Measurements from ENCODE around the gene BROX.
"Not testable (repeated sequence)": the region's sequence is repeated elsewhere in the genome, so short reads cannot be mapped to it uniquely, and the experiment has no call there.

Gene BROX

DNA sequence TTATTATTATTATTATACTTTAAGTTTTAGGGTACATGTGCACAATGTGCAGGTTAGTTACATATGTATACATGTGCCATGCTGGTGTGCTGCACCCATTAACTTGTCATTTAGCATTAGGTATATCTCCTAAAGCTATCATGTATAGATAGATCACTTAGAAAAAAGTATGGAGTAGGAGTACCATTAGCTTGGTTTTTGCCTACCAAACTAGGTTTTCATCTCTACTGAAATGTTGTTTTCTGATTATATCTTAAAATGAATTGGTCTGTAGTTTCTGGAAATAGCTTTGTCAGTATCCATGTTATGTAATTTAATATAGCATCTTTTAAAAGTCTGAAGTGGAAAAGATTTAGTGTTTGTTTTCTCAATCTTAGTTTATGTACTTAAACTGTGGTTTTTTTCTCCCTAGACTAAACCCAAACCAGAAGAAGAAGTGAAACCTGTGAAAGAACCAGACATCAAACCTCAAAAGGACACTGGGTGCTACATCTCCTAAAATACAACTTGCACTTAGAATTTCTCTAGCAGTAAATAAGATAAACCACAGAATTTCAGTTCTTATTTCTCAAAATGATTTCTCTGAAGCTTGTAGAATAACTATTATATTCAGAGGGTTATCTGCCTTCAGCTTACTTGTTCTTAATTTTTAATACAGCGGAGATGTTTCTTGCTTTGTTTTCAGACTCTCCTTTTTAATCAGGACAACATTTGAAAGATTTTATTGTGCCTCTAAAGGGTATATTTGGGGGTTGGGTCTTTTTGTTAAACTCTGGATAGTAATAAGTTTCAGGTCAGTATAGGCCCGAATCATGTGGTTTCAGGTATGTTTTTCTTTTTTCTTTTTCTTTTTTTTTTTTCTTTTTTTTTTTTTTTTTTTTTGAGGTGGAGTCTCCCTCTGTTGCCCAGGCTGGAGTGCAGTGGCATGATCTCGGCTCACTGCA lies 20.1 kb downstream of the BROX start:
- DNase-seq, result no peak

DNA sequence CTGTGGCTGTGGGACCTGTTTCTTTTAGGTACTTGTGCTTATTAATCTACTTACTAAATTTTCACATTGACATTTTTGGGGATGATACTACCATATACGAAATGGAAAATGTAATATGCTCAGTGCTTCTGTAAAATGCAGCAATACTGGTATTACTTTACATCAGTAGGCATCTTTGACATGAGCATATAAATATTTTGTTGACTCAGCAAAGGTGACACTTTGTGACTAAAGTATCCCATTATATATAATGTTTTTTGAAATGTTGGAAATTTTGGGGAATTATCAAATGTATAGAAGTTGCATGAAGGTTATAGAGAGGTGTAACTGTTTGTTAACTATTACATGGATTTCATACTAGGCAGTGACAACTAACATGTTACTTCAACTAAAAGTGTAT lies 22.4 kb downstream of the BROX start:
- no peak for DNase-seq

DNA sequence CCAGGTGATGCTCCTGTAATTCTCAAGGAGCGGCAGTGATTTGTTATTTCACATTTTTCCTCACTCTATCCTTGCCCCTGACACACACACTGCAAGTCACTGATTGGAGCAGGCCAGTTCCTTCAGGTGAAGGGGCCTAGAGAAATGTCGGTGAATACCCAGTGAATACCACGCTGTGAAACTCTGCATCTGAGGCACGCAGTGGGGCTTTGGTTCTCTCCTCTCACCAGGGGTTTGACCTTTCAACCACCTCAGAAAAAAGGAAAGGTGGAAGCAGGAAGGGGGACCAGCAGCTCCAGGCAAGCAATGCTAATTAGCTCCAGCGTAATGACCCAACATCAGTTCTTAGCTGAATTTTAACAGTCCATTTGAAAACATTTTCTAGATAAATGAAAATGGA lies 24.1 kb downstream of the BROX start:
- DNase-seq, result no peak

DNA sequence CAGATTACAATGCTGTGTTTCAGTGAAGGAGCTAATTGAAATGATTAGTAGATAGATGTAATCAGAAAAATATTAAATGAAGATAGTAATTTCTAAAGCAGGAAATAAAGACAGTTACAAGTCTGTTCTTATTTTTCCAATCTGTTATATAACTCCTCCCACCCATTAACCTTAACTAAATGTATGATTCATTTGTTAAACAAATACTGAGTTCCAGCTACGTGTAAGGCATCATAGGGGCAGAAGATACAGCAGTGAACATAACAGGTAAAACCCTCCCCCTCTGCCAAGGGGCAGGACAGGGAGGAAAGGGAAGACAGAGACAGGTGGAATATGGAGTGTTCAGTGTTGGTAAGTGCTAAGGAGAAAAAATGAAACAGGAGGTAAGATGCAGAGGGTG lies 24.6 kb downstream of the BROX start, which contains the start of gene FAM177B:
TSS of gene FAM177B (plus strand) at position 231 of the 400 bp plus-strand sequence. CDS start 9,344 bp downstream, outside the sequence.
- DNase-seq, result no peak

DNA sequence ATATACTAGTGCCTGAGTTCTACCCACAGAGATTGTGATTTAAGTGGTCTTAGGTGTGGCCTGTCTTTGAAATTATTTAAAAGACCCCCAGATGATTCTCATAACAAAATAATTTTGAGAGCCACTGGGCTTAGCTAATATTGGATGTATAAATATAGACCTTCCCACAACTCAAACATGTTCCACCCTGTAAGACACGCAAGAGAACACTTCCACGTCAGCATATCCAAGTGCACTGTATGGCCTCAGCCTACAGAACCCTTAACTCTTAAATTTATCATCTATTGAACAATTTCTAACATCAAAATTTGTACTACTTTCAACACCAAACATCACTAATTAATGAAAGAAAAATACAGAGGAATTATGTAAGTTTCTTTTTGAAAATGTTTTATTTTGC lies 27.1 kb downstream of the BROX start:
- no peak for DNase-seq

DNA sequence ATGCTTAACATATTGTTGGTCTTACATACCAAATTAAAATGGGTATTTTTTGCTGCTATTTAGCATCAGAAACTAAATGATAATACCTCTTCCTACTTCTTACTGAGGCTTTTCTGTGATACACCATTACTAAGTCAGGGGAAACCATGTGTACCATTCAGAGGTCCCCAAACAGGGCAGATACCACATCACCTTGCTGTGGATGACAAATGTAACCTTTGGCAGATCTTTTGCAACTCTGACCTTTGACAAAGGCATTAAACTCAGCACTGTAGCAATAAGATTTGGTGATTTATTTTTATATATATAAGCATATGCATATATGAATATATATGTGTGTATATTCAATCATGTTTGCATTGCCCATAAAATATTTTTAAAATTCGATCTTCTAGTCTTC lies 27.6 kb downstream of the BROX start:
- no peak for DNase-seq

DNA sequence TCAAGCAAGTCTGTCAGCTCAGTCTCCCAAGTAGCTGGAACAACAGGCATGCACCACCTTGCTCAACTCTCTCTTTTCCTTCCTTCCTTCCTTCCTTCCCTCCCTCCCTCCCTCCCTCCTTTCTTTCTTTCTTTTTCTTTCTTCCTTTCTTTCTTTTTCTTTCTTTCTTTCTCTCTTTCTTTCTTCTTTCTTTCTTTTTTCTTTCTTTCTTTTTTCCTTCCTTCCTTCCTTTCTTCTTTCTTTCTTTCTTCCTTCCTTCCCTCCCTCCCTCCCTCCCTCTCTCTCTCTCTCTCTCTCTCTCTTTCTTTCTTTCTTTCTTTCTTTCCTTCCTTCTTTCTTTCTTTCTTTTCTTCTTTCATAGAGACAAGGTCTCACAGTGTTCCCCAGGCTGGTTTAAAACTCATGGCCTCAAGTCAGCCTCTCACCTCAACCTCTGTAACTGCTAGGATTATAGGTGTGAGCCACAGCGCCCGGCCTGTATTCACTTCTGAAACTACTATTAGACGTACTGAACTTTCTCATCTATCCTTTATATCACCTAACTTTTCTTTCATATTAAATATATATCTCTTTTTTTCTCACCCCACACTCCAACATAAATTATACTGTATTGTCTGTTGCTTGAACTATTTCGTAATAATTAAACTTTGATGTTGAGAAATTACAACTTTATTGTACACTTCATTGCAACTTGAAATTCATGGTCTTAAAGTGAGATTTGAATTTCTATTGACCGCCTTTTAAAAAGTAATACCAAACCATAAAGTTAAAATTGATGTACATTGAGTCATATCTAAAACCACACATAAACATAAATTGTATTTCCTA lies 29.5 kb downstream of the BROX start:
- not testable (repeated sequence) for DNase-seq

DNA sequence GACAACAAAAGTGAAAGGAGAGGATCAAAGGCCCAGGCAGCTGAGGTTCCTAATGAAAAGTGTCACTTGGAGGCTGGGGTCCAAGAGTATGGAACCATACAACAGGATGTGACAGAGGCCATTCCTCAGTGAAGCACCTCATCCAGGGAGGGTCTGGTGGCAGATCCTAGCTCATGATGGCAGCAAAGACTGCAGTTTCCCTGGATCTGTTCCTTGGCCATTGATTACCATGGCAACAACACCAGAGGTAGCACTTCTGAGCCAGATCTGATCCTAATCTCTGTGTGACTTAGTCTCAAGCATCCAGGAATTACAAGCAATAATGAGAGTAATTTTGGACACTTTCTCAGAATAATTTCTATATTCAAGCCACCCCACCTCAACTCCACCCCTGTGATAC lies 37.6 kb downstream of the BROX start:
- DNase-seq, result no peak

DNA sequence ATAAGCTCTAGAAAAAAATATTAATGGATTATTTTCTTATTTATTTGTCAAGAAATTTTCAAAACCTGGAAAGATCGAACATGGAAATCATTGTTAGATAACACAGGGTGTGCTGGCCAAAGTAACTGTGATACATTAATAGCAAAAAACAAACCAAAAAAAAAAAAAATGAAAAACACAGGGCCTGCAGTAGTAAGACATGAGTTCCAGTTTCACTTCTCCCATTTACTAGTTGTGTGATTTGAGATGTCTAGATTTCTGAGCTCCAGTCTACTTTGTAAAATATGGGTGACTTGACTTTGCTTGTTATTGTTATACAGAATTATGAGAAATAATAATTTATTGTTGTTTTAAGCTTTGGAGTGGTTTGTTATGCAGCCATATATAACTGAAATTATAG lies 38.3 kb downstream of the BROX start:
- DNase-seq, result no peak

DNA sequence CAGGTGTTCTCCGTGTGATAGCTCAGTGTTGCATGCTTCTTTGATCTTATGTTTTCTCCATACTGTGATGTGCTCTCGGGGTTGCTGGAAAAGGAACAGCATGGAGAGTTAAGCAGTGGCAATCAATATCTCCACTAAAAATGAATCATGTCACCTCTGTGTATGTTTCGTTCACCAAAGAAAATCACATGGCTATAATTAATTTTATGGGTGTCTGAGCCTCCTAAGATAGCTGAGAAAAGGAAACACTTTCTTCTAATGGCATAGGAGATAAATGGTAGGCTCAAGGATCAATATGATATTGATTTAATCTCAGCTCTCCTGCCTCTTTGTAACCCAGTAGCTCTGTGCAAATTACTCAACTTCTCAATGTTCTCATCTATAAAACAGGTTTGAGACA lies 38.9 kb downstream of the BROX start:
- no peak for DNase-seq

DNA sequence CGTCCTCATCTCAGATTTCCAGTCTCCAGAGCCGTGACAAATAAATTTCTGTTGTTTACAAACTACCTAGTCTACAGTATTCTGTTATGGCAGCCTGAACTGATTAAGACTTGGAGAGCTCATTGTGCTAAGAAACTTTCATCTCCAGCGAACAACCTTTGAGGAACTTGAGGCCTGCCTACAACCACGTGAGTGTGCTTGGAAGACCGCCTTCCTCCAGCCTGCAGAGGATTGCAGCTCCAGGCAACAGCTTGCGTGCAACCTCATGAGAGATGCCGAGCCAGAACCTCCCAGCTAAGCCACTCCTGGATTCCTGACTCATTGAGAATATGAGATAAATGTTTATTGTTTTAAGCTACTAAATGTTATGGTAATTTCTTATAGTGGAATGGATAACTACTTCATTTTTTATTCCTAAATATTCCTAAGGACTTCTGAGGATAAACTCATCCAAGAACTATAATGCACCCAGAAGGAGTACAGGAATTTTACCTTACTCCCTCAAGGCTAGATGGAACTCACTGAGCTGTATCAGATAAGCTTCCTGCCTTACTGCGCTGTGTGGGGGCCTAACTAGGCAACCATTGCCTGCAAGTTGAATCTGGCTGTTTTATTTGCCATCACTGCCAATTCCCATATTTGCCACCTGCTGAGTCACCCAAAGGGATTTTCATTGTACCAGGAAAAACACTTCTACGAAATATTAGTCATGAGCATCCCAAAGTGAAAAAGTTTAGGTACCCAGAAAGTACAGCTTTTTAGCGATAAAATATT lies 42.2 kb downstream of the BROX start:
- DNase-seq, result no peak

DNA sequence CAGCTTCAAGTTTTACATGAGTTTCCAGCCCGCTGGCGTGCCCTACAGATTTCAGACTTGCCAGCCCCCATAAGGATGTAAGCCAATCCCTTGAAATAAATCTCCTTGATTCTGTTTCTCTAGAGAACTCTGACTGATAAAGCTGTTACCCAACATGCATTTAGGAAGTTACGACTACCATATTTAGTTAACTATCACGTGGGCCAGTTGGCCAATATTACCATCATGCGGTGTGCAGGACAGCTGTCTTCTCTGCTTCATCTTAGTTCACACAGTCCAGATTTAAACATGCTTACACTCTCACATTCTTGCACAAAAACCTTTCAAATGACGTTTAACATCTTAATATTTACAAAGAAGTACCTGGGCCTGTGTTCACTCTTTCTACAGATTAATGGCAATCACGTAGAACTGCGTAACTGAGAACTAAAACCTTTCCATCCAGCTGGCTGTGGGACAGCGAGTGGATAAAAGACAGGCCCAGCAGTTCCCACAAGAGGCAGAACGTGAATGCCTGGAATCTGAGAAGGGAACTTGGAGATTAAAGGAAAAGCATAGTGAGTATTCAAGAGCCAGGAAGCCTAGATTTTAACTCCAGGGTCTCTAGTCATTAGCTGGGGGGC lies 45.4 kb downstream of the BROX start:
- no peak for DNase-seq

DNA sequence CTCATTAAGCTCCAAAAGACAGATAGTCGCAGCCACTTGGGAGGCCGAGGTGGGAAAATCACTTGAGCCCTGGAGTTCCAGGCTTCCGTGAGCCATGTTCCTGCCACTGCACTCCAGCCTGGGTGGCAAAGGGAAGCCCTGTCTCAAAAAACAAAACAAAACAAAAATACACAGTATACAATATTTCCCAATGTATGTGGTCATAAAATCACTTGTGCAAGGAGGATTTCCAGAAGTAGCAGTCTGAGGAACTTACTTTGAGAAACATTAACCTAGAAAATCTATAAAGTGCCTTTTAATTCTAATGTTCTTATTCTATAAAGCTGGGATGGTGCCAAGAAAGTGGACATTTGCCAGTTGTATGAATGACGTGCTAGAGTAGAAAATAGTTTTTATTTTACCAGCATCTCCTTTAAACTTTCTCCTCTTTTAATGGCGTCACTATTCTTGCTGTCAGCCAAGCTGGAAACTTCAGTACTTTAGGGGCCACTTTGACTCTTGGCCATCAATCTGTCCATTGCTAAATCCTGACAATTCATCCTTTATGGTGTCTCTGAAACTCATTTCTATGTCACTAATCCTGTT lies 47.2 kb downstream of the BROX start:
- no peak for DNase-seq

DNA sequence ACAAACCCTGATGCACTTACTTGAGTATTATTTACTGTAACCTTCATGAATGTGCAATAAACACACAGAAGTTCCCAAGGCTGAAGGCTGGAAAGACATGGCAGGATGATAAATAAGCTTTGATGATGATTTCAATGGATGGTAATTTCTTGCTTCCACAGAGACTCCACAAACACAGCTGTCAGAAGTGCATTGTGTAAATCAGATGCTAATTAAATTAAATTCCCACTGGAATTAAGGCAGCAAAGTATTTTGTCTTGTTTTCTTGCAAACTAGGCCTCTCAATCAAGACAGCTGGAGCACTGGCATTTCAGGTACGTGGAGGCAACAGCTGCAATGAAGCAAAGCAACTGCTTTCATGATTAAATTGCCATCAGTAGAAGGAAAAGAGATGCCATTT lies 48.7 kb downstream of the BROX start:
- no peak for DNase-seq

DNA sequence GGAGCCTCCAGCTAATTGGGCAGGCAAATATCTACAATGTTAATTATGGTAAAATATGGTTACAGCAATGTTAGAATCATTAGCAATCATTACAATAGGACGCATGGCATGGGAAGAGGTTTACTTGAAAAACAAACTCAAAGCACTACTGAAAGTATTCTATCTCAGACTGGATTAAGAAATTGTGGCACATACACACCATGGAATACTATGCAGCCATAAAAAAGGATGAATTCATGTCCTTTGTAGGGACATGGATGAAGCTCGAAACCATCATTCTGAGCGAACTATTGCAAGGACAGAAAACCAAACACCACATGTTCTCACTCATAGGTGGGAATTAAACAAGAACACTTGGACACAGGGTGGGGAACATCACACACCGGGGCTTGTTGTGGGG lies 49.8 kb downstream of the BROX start:
- DNase-seq, result not testable (repeated sequence)

DNA sequence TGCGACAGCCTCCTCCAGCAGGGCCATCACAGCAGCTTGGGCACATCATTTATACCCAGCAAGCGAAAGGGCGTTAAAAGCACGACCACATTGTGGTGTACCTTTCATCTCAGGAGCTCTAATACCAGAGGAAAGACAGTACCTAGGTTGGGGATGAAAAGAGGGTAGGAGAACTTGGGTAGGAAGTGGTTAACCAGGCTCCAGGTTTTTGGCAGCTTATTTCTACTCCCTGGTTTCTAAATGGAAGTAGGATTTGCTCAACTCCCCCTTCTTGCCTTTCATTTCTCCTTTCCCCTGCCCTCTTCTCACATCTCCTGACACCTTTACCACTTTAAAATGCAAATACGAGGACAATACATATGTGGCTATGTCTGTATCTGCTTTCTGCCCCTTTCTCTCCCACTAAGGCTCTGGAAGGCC lies 54.8 kb downstream of the BROX start:
- DNase-seq, result no peak

DNA sequence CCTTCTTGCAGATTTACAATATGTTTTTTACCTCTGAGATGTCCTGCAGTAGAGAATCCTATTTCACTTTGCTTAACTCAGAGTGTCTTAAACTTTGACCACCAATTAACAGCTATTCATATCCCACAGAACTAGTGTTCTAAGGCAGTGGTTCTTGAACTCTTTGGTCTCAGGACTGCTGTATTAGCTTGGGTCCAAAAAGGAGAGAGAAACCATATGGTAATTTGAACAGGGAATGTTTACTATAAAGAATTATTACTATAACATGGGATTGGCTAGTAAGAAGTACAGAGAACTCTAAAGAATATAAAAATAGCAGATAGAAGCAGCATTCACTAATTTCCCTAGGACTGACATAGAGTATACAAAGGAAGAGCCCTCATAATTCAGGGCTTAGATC lies 56.2 kb downstream of the BROX start:
- no peak for DNase-seq

DNA sequence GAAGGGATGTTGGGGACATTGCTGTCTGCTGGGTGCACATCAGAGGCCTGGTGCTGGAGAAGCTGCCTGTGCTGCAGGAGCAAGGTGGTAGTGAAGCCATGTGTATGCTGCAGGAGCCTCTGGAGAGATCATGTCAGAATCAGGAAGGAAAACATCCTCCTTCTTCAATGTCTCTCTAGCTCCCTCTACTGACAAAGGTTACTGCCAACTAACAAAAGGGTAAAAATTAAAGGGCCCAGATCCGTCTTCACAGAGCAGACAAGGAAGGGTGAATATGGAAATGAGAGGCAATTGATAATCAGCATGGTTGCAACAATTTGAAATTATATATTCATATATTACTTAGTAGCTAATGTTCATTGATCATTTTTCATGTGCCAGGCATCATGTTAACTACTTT lies 56.8 kb downstream of the BROX start:
- DNase-seq, result no peak

DNA sequence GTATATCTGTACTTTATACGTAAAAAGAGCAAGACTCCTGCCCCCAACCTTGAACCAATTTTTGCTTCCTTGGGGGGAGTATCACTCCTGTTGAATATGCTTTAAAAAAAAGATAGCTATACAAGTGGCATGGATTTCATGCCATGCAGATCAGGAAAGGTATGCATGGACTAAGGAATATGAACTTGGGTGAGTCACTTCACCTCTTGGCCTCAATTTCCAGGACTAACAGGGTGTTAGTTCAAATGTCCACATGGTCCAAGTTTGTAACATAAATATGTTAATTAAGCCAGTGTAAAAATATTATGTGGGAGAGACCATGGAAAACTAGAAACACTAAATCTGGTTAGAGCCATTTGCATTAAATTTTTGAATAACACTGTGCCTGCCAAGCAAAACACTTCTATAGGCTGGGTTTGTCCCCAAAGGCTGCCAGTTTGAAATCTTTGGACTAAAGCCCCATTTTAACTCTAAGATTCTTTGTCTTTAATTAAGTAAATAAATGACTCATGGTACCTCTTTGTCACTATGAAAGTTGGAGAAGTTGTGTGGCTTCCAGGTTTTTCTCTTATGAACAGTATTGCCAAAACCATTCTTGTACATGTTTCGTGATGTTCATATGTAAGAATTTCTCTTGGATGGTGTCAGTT lies 57.7 kb downstream of the BROX start:
- no peak for DNase-seq

DNA sequence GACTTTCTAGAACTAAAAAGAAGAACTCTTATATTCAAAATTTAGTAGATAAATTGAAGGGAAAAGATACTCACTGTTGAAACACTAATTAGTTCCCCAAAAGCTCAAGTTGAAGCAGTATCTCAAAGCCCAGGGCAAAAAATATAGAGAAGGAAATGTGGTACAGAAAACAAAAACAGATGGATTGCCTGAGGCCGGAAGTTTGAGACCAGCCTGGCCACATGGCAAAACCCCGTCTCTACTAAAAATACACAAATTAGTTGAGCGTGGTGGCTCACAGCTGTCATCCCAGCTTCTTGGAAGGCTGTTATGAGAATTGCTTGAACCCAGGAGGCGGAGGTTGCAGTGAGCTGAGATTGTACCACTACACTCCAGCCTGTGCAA lies 60.6 kb downstream of the BROX start:
- DNase-seq, result no peak

DNA sequence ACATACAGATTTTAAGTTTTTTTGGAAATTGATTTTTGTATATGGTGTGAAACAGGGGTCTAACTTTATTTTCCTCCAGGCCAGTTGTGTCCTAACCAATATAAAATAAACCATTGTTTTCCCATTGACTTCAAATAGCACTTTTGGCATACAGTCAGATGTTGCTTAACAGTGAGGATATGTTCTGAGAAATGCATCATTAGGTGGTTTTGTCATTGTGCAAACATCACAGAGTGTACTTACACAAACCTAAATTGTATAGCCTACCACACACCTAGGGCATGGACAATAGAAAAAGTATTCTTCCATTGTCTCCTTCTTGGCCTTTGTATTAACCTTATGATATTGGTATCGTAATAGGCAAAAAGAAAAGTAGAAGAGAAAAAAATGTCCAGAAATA lies 65.1 kb downstream of the BROX start:
- no peak for DNase-seq

DNA sequence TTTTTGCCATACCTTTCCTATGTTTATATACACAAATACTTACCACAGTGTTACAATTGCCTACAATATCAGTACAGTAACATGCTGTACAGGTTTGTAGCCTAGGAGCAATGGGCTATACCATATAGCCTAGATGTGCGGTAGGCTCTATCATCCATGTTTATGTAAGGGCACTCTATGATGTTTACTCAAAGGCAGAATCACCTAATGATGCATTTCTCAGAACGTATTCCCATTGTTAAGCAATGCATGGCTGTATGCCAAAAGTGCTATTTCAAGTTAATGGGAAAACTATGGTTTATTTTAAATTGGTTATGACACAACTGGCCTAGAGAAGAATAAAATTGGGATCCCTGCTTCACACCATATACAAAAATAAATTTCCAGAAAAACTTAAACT lies 65.6 kb downstream of the BROX start:
- no peak for DNase-seq

All from T-helper 9 cell (primary cell).